ENCODE measurements around the gene PRKAG2. TPM values are rescaled to one million over a fixed set of nuclear protein-coding genes. Genes with fewer than 3 reads are reported as not detected.

PRKAG2 gene
- total and polyA plus RNA-seq, 2 experiments from 2014 or later = 9.1 to 14.9 TPM

- no peak overlapping the region for H3K4me3 Mint-ChIP-seq
- no peak for DNase-seq (ENCODE audit: low spot score)
- Histone ChIP-seq H2AFZ (no peak overlapping the region), H3F3A (replicated peaks; ENCODE audit: low read depth) (no peaks in the 10 kb centered on the region), H4K20me1 (replicated peaks; ENCODE audit: insufficient read depth) (no peaks in the 10 kb centered on the region), H3K27me3 (ENCODE audit: insufficient read depth) (no peaks in the 10 kb centered on the region), H3K79me2 (replicated peaks; ENCODE audit: insufficient read depth) (no peaks in the 10 kb centered on the region), H3K9me2 (ENCODE audit: insufficient read depth) (no peaks in the 10 kb centered on the region), H3K4me3 (no peak overlapping the region), H3K4me2 (no peak overlapping the region), H3K4me1 (ENCODE audit: insufficient read depth) (no peaks in the 10 kb centered on the region), H3K27ac (ENCODE audit: low read depth) (no peak overlapping the region), H3K36me3 (ENCODE audit: insufficient read depth) (no peaks in the 10 kb centered on the region)
- no peaks in the 10 kb centered on the region for H3K36me3 Mint-ChIP-seq (ENCODE audit: low read depth)
- peaks cover 14% of the 10 kb centered on the region for H3K27me3 Mint-ChIP-seq (ENCODE audit: insufficient read depth, low read depth, poor library complexity)
- no peaks in the 10 kb centered on the region for H3K9me3 Mint-ChIP-seq
- peaks cover 15% of the 10 kb centered on the region for H3K4me1 Mint-ChIP-seq
- TF ChIP-seq ETS1 (IDR thresholded peaks at IDR 0.05) = no peak
- no peak for TF ChIP-seq CREB1 (CRISPR knock-in tag; IDR thresholded peaks at IDR 0.05; ENCODE audit: low read depth)
- no peak for TF ChIP-seq NANOG (IDR thresholded peaks at IDR 0.05; ENCODE audit: borderline replicate concordance)
- no peak for TF ChIP-seq STAT1 (IDR thresholded peaks at IDR 0.05; ENCODE audit: unreplicated experiment)
- no peak for TF ChIP-seq ZNF114 (CRISPR knock-in tag; IDR thresholded peaks at IDR 0.05)
- TF ChIP-seq ZNF462 (CRISPR knock-in tag; IDR thresholded peaks at IDR 0.05) = no peak
- no peak for TF ChIP-seq POLR2AphosphoS5 (IDR thresholded peaks at IDR 0.05; ENCODE audit: low read depth)
- no peak for TF ChIP-seq EZH2 (IDR thresholded peaks at IDR 0.05; ENCODE audit: low read depth, unreplicated experiment)
- no peak for TF ChIP-seq EZH2phosphoT487 (IDR thresholded peaks at IDR 0.05; ENCODE audit: unreplicated experiment)
- no peak for TF ChIP-seq REST (IDR thresholded peaks at IDR 0.05; ENCODE audit: unreplicated experiment)
- TF ChIP-seq CTCF (conservative IDR thresholded peaks at IDR 0.05; ENCODE audit: low read depth in 2 of 2) = no peak
- TF ChIP-seq ZNF331 (CRISPR knock-in tag; IDR thresholded peaks at IDR 0.05; ENCODE audit: low read depth) = no peak
- H3K27ac Mint-ChIP-seq = no peak overlapping the region
- no peak for ATAC-seq
Measured at GRCh38 chr7:151821806-151822540, 54.9 kb downstream of the PRKAG2 start.
